HTR-8/SVneo (cell line): ENCODE measurements around the gene MLYCD.

Source experiments
- DNase-seq: peaks from one replicate; pipeline ENCODE4 v3.0.0; 2011; ENCODE audit warnings: low spot score, mixed read lengths; ENCODE audit not compliant: insufficient read length
- FAIRE-seq: peaks from 2 replicates; lab custom pipeline; 2011; peaks lifted over from hg19 to GRCh38; lab: Jason Lieb, UNC

MLYCD gene

DNA sequence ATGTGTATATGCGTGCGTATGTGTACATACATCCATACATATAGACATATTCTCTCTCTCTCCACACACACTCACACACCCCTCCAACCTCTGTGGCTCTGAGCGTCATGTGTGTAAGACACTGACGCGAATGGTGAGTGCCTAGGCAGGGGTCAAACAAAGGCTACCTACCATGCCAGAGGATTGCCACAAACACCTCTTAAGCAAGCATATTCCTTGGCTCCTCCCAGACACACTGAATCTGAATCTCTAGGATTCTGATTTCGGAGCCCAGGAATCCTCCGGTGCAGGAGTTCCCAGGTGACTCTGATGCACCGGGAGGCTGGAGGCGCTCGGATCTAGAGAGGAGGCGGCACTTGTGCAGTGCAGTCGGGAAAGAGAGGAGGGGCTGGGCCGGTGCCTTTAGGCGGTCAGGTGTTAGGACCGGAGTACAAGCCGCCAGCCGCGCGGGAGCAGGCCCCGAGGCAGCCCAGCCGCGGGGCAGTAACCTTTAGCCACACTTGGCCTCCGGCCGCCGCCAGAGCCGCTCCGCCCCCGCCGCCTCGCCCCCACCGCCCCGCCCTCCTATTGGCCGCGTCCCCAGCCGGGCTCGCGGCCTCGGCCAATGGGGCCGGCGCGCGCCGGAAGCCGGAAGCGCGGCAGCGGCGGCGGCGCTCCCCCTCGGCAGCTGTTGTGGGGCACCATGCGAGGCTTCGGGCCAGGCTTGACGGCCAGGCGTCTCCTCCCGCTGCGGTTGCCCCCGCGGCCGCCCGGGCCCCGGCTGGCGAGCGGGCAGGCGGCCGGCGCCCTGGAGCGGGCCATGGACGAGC lies at the start of gene MLYCD:
TSS of gene MLYCD (plus strand) at position 653 of the 809 bp plus-strand sequence. CDS start at position 683, 30 bp downstream.
- FAIRE-seq (peak; percentile 4), DNase-seq (peak; percentile 92)

DNA sequence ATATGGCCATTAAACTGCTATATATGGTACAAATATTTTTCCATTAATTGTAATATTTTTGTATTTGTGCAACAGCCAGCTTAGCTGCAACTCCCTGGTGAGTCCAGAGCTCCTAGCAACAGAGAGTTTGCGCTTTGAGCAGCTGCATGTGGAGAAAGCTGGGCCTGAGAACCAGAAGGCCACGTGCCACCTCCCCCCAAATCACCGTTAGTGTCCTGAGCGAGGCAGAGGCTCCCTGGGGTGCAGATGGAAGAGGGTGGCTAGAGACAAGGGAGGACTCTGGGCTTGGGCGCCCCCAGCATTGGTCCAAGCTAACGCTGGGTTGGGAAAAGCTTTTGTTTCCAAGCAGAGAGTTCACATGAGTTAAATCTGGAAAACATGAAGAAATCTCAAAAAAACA lies 49.5 kb upstream of the MLYCD start:
- FAIRE-seq, result no peak
- no peak for DNase-seq

DNA sequence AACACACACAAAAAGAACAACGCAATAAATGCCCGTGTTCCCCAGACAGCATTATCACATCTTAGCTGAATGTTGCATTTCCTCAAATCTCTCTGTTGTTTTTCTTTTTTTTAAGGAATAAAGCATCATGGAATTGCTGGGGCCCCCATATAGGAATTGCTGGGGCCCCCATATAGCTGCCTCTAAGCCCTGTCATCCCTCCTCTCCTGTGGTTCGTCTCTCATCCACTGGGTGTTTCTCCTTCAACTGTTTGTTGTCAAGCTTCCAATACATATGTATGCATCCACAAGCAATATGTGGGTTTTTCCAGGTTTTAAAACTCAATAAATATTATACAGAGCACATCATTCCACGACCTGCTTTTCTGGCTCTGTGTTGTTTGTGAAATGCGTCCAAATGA lies 48.0 kb upstream of the MLYCD start:
- no peak for FAIRE-seq
- no peak for DNase-seq

- DNase-seq (no peak), FAIRE-seq (no peak)
Observed at GRCh38 chr16:83851473-83851872, 47.4 kb upstream of the MLYCD start.

DNA sequence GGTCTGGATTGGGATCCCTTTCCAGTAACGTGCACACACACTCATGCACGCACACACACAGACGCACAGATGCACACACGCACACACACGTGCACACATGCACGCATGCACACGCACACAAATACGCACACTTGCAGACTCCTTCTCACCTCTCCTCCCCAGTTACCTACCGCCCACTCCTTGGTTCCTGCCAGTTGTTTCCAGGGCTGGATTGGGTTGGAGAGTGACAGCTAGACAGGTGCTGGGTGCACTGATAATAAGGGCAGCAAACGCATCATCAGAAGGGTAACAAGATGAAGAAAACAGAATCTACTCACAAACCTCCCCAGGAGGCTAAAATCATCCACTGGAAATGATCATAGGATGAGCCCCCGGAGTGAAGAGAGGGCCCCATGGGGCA lies 46.1 kb upstream of the MLYCD start:
- no peak for DNase-seq
- no peak for FAIRE-seq

DNA sequence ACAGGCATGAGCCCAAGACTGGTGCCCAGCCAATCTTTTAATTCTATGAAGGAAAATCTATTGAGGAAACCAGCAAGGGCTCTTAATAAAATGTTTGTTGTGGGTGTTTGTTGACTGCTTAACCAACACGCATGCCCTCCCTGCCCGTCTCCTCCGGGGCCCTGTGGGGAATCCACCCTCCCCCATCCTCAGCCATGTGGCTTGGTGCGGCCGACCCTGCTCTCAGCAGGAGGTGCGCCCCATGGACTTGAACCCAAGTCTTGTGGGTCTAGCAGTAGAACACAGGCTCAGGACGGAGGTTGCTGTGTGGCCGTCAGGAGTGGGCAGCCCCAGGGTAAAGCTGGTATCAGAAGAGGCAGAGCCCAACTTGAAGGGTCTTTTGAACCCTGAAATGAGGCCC lies 45.1 kb upstream of the MLYCD start:
- no peak for DNase-seq
- FAIRE-seq, result no peak

- DNase-seq, result no peak
- no peak for FAIRE-seq
Observed at GRCh38 chr16:83854420-83854819, 44.5 kb upstream of the MLYCD start.

GRCh38 chr16:83856792-83857191 lies 42.1 kb upstream of the MLYCD start:
- no peak for FAIRE-seq

DNA sequence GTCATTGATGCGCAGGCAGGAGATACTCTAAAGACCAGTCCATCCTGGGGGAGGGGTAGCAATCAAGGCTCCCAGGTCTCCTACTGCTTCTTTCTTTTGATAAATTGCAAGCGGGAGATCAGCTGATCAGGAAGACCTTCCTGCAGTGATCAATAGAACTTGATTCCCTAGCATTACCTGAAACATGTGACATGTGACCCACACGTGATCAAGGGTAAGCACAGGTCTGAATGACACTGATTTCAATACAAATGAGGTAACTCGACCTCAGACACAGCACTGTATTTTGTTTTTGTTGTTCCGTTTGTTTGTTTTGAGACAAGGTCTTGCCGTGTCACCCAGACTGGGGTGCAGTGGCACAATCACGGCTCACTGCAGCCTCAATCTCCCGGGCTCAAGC lies 39.6 kb upstream of the MLYCD start:
- FAIRE-seq (peak; percentile 51), DNase-seq (no peak)

More at GRCh38 chr16:83856792-83857191, 42.1 kb upstream of the MLYCD start:
- no peak for DNase-seq

GRCh38 chr16:83862661-83863060 lies 36.3 kb upstream of the MLYCD start:
- no peak for FAIRE-seq
- no peak for DNase-seq

- FAIRE-seq, result no peak
- DNase-seq, result no peak
Observed at GRCh38 chr16:83863682-83864081, 35.2 kb upstream of the MLYCD start.

GRCh38 chr16:83870830-83871229 lies 28.1 kb upstream of the MLYCD start:
- DNase-seq (no peak), FAIRE-seq (no peak)

DNA sequence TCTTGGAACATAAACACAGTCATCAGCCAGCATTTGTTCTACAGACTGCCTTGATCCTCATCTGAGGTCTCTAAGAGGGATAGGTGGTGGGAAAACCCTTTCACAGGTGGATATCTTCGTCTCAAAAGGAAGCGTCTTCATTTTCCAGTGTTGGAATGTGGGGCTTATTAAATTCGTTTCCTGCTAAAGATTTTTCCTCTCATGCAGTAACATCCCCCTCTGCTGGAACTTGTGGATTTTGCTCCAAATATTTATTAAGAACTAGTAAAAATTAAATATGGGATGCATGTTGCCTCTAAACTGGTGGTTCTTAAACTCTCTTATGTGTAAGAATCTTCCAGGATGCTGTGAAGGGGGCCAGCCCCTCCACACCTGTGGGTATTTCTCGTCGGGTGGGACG lies 20.1 kb upstream of the MLYCD start:
- FAIRE-seq (no peak), DNase-seq (peak; percentile 57)

DNA sequence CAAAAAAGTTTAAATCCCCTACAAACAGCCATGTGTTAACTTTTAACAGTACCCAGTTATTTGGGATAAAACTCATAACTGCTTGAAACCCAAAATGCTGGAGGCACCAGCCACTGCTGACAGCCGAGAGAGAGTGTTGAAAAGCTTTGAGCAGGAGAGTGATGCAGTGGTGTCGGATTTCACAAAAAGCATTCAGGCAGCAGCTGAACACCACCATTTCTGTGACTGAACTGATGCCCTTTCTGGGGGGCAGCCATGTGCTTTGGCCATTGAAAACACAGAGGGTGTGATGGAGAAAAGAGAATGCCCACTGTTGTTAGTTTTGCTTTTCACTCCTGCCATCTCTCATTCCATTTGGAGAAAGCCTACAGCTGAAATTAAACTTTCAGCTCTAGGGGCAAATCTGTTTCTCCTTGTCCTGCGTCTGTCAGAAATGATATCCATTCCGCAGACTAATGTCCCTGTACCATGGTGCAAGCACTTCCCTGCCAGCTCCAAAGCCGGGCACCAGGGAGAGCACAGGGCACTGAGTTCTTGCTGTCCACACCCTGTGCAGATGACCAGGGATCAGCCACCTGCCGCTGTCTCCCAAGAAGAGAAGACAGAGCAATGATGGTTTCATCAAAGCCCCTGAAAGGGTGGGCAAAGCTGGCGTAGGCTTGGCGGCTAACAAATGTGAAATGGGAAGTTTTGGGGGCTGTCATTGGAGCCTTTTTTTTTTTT lies 16.6 kb upstream of the MLYCD start:
- DNase-seq, result no peak
- FAIRE-seq, result peak; percentile 33

DNA sequence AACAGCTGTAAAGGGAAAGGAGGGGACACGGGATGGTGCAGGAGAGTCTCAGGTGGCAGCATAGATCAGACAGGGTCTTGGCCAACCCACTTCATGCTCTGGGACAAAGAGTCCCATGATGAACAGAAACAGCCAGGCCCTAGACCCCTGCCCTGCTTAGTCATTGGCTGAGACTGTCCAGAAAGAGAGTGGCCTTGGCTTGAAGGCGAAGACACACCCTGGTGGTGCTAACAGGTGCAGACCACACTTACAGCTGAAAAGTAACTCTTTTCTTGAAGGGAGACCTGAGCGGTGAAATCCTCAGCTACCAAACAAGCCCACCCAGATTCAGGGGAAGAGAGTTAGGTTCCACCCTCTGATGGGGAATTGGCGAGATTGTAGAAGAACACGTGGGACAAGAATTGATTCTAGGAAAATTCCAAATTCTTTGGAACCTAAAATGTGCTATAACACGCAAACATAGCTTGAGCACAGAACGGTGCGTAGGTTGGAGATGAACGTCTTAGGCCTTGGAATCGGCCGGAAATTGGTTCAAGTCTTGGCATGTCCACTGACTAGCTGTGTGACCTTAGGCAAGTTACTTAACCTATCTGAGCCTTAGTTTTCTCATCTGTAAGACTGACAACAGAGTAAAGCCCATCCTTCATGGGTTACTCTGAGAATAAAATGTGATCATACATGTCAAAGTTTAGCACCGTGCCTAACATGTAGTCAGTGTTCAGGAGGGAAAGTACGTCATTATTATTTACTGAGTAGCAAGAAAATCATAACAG lies 12.5 kb upstream of the MLYCD start:
- DNase-seq (no peak), FAIRE-seq (no peak)

GRCh38 chr16:83887080-83887479 lies 11.8 kb upstream of the MLYCD start:
- DNase-seq, result no peak
- no peak for FAIRE-seq

DNA sequence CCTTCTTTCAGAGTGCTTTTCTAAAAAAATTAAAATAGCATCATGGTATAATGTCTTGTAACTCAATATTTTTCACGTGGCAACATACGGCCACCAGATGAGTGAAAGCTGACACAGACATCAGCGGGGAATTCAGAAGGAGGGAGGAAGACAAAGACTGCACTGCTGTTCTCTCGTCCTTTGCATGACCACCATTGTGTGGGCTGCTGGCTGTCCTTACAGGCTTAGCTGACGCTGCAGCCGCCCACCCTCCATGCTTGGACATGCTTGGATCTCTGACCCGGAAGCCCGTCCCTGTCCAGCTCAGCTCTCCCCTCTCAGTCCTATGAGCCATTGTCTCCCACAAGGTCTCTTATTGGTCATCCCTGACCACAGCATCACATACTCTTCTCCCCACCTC lies 11.4 kb upstream of the MLYCD start:
- FAIRE-seq (no peak), DNase-seq (no peak)

DNA sequence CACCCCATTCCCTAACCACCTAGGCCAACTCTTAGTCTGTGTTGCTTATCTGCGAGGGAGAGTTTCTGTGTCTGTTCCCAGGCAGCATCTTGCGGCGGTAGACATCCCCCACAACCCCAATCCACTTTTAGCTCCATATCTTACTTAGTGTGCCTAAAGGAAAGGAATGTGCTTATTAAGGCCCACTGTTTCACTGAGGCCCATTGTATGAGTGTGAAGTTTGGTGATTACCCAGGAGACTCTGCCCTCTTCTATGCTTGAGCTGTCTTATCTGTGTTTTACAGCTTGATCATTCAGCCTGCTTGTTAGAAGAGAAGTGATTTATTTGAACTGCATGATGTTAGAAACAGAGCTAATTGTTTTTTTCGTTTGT lies 10.3 kb upstream of the MLYCD start:
- FAIRE-seq (no peak), DNase-seq (no peak)

GRCh38 chr16:83890359-83890758 lies 8.6 kb upstream of the MLYCD start:
- FAIRE-seq, result no peak

GRCh38 chr16:83891742-83892141 lies 7.2 kb upstream of the MLYCD start:
- DNase-seq (no peak), FAIRE-seq (no peak)

More at GRCh38 chr16:83890359-83890758, 8.6 kb upstream of the MLYCD start:
- no peak for DNase-seq

GRCh38 chr16:83895243-83895642 lies 3.7 kb upstream of the MLYCD start:
- no peak for FAIRE-seq
- DNase-seq, result no peak
